K562 (cell line): Measurements from ENCODE around the gene FAM171A2. TPM values are rescaled to one million over a fixed set of nuclear protein-coding genes. Genes with fewer than 3 reads are reported as not detected.

ENCODE experiments used
- DLX4 ChIP-seq: fragments of 250-450 bp; sonication (Bioruptor Pico); IDR thresholded peaks from 2 replicates; pipeline ENCODE4 v1.6.1; 2021; ENCODE audit warnings: mild to moderate bottlenecking
- ELF4 ChIP-seq: fragments of 450-650 bp; formaldehyde crosslinking; IDR thresholded peaks from 2 replicates; pipeline ENCODE4 v1.4.0; 2022; ENCODE audit warnings: missing genetic modification characterization
- FOXA3 ChIP-seq, 2 experiments: fragments of 450-650 bp in 1 of 2; sonication (generic) in 1 of 2; formaldehyde crosslinking; IDR thresholded peaks in 1 of 2; conservative IDR thresholded peaks in 1 of 2; 2 replicates each; pipeline versions ENCODE4 v1.4.0 to v1.8.0; 2020 to 2022; ENCODE audit warnings: mild to moderate bottlenecking in 2 of 2, missing genetic modification reagents in 1 of 2
- GATAD2A ChIP-seq: fragments of 450-650 bp; IDR thresholded peaks from 2 replicates; pipeline ENCODE4 v1.6.1; 2017
- HDAC6 ChIP-seq: IDR thresholded peaks from 2 replicates; pipeline ENCODE4 v1.6.1; 2012; ENCODE audit warnings: low read depth, mild to moderate bottlenecking, control low read depth, inconsistent platforms, low read length, moderate library complexity
- HMBOX1 ChIP-seq: sonication (generic); IDR thresholded peaks from 2 replicates; pipeline ENCODE4 v1.6.1; 2016
- MAZ ChIP-seq, 2 experiments: fragments of 450-650 bp in 1 of 2; sonication (generic) in 1 of 2; formaldehyde crosslinking; IDR thresholded peaks in 1 of 2; conservative IDR thresholded peaks in 1 of 2; 2 replicates each; pipeline versions ENCODE4 v1.4.0 to v1.5.0; 2020; ENCODE audit warnings: mild to moderate bottlenecking in 1 of 2, missing genetic modification reagents in 1 of 2
- MED1 ChIP-seq: sonication (generic); formaldehyde crosslinking; IDR thresholded peaks from 2 replicates; pipeline ENCODE4 v1.8.1; 2023; ENCODE audit warnings: missing genetic modification reagents, borderline replicate concordance
- PATZ1 ChIP-seq: fragments of 250-450 bp; sonication (Bioruptor Pico); IDR thresholded peaks from 2 replicates; pipeline ENCODE4 v1.5.0; 2020; ENCODE audit warnings: mild to moderate bottlenecking, borderline replicate concordance
- RBM25 ChIP-seq: fragments of 200-400 bp; formaldehyde crosslinking; IDR thresholded peaks from 2 replicates; pipeline ENCODE4 v1.6.1; 2018; ENCODE audit warnings: low read length, low read depth, moderate library complexity; ENCODE audit not compliant: severe bottlenecking
- TBP ChIP-seq: optimal IDR thresholded peaks from 2 replicates; pipeline ENCODE3; 2011; ENCODE audit warnings: low read depth, low read length, improper control_type of control experiment
- TEAD1 ChIP-seq, 2 experiments: fragments of 450-650 bp in 1 of 2; sonication (generic) in 1 of 2; formaldehyde crosslinking; IDR thresholded peaks; 2 replicates each; pipeline versions ENCODE4 v1.4.0 to v1.8.0; 2020 to 2022; ENCODE audit warnings: mild to moderate bottlenecking in 2 of 2, missing genetic modification reagents in 1 of 2
- THRA ChIP-seq: fragments of 450-650 bp; IDR thresholded peaks from 2 replicates; pipeline ENCODE4 v1.6.1; 2017; ENCODE audit warnings: mild to moderate bottlenecking, moderate library complexity
- USF1 ChIP-seq: sonication (generic); formaldehyde crosslinking; IDR thresholded peaks from 2 replicates; pipeline ENCODE4 v1.9.0; 2022; ENCODE audit warnings: mild to moderate bottlenecking, missing genetic modification reagents
- ZKSCAN3 ChIP-seq: fragments of 250-450 bp; sonication (Bioruptor Pico); IDR thresholded peaks from 2 replicates; pipeline ENCODE4 v1.4.0; 2020
- ZNF609 ChIP-seq: sonication (generic); formaldehyde crosslinking; IDR thresholded peaks from 2 replicates; pipeline ENCODE4 v1.8.1; 2023; ENCODE audit warnings: missing genetic modification reagents, mild to moderate bottlenecking, borderline replicate concordance
- polyA plus RNA-seq, 8 experiments: library from polyadenylated mRNA; depleted of rRNA in 4 of 8; stranded (reverse) in 5 of 8; unstranded in 3 of 8; fragments of >200 nt; fragmentation: Nextera tagmentation in 2 of 8; fragmentation: Illumina TruSeq in 1 of 8; extraction: Ambion mirVana in 2 of 8; extraction: Trizol in 1 of 8; gene quantifications; 2 replicates each; pipeline versions ENCODE4 v1.2.1 to v1.2.3, GENCODE V29; 2011 to 2014; ENCODE audit warnings: inconsistent platforms in 1 of 8, missing spikeins in 1 of 8
- total RNA-seq, 7 experiments: library from RNA; depleted of rRNA in 6 of 7; stranded (reverse); fragments of >200 nt in 6 of 7; fragmentation: Illumina TruSeq in 2 of 7; extraction: Trizol in 2 of 7; gene quantifications; 2 replicates each; pipeline versions ENCODE4 v1.2.1 to v1.2.3, GENCODE V29; 2011 to 2021; ENCODE audit warnings: low replicate concordance in 1 of 7

FAM171A2 gene
- total and polyA plus RNA-seq, 9 of the 15 experiments (the other 6 are each of a cell fraction or from before 2014, with no cell fraction given): 0.10 to 10.2 (median 2.0) TPM; not detected in 1

GRCh38 chr17:44367231-44367979 lies 3.8 kb upstream of the FAM171A2 start (continued):
- TF ChIP-seq USF1 (no peak), DLX4 (no peak), TEAD1 (CRISPR knock-in tag; IDR thresholded peaks at IDR 0.05) (0 out of 4 replicates have a peak, but pooled peaks of 1 of the 2 experiments have one; percentile 27), PATZ1 (CRISPR knock-in tag) (no peak), ZKSCAN3 (no peak), MED1 (CRISPR knock-in tag) (no peak), ELF4 (CRISPR knock-in tag) (no peak), GATAD2A (no peak), HMBOX1 (no peak), TBP (no peak), HDAC6 (no peak), FOXA3 (CRISPR knock-in tag; conservative IDR thresholded peaks at IDR 0.05 in 1 of 2, IDR thresholded peaks at IDR 0.05 in 1 of 2) (no peak), RBM25 (peak; percentile 62), ZNF609 (no peak), MAZ (CRISPR knock-in tag; conservative IDR thresholded peaks at IDR 0.05 in 1 of 2, IDR thresholded peaks at IDR 0.05 in 1 of 2) (no peak), THRA (no peak)
